HG02970 (cell line): Measurements from ENCODE around the gene NRXN2.

Experiments
- ATAC-seq: cut with Tn5 transposase; IDR thresholded peaks from one replicate; pipeline ENCODE4 v1.9.1; 2021; ENCODE audit warnings: mild to moderate bottlenecking, moderate library complexity, moderate number of reproducible peaks; ENCODE audit not compliant: unreplicated experiment, low FRiP score

NRXN2 gene

DNA sequence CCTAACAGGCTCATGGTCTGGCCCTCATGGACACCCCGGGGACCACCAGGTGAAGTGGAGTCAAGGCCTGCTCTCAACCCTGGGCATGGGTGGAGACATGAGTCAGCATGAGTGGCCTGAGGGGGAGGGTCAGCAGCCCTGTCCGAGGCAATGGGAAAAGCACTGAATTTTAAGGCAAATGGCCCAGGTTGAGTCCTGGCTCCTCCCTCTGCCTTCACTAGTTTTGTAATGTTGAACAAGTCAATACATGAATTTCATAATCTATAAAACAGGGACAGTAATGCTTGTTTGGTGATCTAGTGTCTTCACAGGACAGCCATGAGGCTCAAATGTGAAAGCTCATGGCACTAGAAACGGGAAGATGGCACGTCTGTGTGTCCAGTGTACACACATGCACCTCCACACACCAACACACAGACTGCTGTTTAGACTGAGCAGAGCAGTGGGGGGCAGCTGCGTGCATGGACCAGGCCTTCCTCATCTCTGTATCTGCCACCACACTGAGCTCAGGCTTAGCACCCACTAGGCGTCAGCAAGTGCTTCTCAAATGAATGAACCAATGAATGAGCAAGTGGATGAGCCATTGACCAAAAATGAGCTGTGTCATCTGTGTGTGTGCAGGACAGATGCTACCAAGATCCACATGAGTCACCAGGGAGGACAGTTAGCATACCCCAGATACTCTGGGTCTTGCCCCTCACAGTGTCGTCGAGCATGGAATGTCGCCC, 63.4 kb downstream of the NRXN2 start:
- ATAC-seq = no peak

DNA sequence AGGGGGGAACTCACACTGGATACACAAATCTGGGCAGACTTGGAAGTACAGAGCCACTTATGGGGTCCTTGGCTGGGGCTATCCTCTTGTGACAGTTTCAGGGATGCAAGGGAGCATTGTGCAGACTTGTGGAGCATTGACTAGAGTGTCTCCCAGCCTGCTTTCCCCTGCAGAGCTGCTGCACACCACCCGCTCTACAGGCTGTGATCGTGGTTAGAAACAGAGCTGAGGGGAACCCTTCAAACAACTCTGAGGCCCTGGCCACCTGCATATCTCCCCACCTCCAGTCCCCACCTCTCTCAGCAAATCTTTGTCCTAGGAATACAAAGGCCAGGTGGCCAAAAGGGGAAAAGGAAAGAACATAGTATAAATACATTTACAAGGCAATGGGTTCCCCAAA, 64.7 kb downstream of the NRXN2 start:
- ATAC-seq = no peak

DNA sequence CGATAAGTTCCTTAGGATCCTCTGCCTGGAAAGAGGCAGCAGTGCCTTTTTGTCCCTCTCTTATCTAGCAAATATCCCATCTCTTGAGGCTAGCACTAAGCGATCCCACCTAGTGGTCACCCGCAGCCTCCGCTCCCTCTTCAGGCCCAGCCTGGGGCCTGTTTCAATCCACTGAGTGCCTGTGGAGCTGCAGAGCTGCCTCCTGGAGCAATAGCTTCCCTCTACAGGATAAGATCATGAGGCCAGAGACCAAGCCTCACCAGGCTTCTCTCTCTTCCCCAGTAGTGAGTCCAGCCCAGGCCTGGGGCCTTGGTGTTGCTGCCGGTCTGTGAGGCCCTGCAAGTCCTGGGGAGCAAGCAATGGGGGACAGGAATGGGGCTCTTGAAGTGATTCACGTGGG, 66.1 kb downstream of the NRXN2 start:
- ATAC-seq = no peak

DNA sequence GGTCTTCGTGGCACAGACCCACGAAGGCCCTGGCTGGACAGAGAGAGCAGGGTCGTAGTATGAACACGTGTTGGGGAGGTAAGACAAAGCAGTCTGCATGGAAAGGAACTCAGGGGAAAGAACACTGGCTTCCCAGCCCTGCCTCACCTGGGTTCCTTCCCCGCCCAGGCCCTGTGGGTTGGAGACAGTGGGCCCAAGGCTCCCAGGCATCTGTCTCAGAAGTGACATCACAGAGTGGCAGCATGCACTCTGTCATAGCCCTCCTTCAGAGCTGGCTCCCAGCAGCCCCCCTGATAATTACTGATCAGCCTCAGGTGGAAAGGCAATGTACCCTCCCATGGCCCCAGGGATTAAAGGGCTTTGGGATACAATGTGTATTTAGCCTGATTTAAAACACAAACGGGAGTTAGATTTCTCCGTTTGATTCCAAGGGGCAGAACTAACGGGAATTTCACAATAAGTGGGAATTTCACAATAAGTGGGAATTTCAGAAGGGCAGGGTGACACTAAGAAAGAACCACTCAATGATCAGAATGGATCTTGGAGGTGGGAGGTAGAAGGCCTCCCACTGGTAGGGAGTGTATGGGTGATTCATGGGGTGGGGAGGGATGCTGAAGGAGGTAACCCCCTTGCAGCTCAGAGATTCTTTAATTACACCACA, 66.9 kb downstream of the NRXN2 start:
- ATAC-seq = no peak

- ATAC-seq = no peak
Observed at GRCh38 chr11:64654958-64655541, 67.9 kb downstream of the NRXN2 start.

GRCh38 chr11:64654439-64654838, 68.6 kb downstream of the NRXN2 start:
- no peak for ATAC-seq

- ATAC-seq = no peak
Observed at GRCh38 chr11:64653388-64653973, 69.5 kb downstream of the NRXN2 start.

GRCh38 chr11:64652586-64653387, 70.2 kb downstream of the NRXN2 start:
- no peak for ATAC-seq

DNA sequence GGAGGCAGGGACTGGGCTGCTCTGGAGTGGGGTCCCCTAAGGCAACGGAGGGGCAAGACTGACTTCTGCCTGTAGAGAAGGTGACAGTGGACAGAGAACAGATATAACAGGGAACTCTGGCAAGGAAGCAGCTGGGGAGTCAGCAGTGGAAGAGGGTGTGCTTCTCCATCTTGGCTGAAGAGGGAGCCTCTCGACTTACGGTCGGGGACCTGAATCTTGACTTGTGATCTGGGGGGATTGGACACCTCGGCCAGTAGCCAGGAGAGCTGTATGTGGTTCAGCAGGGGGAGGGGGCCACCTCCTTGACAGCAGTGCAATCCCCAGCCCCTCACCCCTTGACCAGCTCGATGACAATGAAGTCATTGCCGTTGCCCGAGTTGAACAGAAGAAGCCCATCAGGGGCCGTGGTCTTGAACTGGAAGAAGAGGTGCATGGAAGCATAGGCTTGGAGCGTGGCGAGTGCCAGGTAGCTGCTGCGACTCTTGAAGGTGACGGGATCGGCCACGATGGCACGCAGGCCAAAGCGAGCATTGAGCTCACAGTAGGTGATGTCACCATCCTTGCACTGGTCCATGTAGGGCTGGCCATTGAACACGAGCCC, 72.0 kb downstream of the NRXN2 start:
- no peak for ATAC-seq

DNA sequence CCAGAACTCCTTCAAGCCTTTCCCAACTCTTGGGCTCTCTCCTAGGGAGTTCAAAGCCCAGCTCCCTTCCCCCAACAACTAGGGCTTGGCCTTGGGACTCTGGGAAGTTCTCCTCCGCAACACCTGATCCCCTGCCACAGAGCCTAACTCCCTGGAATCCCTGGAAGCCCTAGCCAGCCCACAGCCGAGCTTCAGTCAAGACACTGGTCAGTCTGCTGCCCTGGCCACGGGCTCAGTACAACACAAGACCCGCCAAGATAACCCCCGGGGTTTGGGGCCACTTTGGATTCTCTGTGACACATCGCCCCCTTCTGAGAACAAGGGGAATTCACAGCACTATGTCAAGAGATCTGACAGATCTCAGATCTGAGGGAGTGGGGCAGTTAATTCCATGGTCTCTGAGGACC, 73.7 kb downstream of the NRXN2 start:
- no peak for ATAC-seq

DNA sequence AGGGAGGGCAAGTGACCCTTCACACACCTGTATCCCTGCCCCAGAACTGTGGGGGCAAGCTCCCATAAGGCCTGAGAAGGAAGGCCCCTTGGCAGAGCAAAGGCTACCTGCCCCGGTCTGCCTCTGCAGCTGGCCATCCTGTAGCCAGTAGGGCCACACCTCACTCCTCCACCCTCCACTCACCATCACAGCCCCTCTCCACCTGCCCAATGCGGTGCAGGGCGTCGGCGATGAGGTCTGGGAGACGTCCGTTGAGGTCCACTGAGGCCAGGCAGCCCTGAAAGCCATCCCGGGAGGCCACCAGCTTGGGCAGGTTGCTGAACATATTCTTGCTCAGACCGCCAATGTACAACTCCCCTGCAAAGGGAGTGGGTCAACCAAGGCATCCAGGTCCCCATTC, 74.4 kb downstream of the NRXN2 start:
- no peak for ATAC-seq

DNA sequence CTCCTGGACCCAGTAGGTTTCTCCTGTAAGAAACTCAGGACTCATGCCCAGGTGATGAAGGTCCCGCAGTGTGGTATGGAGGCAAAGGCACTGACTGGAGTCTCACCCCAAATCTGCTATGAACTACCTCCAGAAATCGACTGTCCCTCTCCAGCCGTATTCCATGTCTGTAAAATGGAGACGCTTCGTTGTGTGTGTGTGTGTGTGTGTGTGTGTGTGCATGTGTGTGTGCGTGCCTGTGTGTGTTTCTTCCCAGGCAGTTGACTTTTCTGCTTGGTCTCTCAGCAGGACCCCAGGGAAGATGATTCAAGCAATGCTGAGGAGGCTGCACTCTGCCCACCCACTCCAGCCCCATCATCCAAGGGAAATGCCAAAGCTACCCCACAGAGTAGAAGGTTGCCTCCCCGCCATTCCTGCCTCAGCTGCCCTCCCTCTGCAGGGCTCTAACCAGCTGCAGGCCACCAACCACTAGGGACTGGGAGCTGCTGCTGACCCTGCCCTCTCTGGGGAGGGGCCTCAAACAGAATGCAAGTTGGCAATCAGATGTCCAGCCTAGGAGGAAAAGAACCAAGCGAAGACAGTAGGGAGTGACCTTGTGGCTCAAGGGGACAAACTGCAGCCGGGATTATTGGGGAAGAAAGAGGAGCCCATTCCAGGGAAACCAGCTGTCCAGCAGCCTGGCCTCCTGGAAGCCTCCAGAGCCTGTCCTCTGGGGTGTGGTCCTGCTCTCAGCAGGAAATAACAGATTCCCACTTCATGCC, 75.8 kb downstream of the NRXN2 start:
- no peak for ATAC-seq

GRCh38 chr11:64644647-64645275, 78.2 kb downstream of the NRXN2 start:
- no peak for ATAC-seq

- no peak for ATAC-seq
Observed at GRCh38 chr11:64643920-64644646, 78.9 kb downstream of the NRXN2 start.

DNA sequence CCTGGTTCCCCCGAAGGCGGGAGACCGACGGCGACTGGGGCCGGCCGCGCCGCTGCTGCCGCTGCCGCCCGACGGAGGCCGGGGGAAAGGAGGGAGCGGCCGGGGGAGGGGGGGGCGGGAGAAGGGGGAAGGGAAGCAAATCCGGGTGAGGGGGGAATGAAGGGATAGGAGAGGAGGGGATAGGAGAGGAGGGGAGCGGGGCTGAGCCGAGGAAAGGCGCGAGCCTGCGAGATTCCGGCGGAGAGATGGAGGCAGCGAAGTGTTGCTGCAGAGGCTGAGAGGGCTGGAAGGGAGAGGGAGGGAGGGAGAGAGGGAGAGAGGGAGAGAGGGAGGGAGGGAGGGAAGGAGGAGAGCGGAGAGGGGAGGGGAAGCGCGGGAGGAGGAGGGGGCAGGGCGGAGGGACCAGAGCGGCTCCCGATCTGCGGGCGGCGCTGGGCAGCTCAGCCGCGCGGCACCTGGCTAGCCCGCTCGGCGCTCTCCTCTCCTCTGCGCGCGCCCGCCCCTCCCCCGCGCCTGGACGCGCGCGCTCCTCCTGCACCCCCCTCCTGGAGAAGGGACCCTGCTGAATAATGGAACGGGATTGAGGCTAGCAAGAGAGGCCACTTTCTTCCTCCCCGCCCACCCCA, 79.6 kb downstream of the NRXN2 start:
- ATAC-seq = no peak

GRCh38 chr11:64642871-64643255, 80.1 kb downstream of the NRXN2 start:
- no peak for ATAC-seq

- ATAC-seq = no peak
Observed at GRCh38 chr11:64642418-64642735, 80.6 kb downstream of the NRXN2 start.
